Hematopoietic multipotent progenitor cell (in vitro differentiated cells): ENCODE measurements around the gene HOXD12. TPM values are rescaled to one million over a fixed set of nuclear protein-coding genes. Genes with fewer than 3 reads are reported as not detected.

Source experiments
- DNase-seq, 3 donors: peaks; one replicate each; pipeline ENCODE4 v3.0.0-alpha.2; 2011 to 2015; ENCODE audit warnings: low read depth in 2 of 3, low spot score in 2 of 3
- total RNA-seq: library from RNA; depleted of rRNA; stranded (reverse); fragments of >200 nt; gene quantifications from one replicate; pipeline ENCODE4 v1.2.3, GENCODE V29; 2012

The HOXD12 gene
- total RNA-seq, 1 donor = not detected

GRCh38 chr2:176080540-176081375 lies 18.8 kb upstream of the HOXD12 start:
- peak in 1 of 3 donors; percentile 6 for DNase-seq

- DNase-seq = no peak
Measured at GRCh38 chr2:176081376-176081836, 18.2 kb upstream of the HOXD12 start.

- DNase-seq = no peak
Measured at GRCh38 chr2:176081837-176082524, 17.6 kb upstream of the HOXD12 start.

GRCh38 chr2:176082525-176082823 lies 17.1 kb upstream of the HOXD12 start:
- no peak for DNase-seq

DNA sequence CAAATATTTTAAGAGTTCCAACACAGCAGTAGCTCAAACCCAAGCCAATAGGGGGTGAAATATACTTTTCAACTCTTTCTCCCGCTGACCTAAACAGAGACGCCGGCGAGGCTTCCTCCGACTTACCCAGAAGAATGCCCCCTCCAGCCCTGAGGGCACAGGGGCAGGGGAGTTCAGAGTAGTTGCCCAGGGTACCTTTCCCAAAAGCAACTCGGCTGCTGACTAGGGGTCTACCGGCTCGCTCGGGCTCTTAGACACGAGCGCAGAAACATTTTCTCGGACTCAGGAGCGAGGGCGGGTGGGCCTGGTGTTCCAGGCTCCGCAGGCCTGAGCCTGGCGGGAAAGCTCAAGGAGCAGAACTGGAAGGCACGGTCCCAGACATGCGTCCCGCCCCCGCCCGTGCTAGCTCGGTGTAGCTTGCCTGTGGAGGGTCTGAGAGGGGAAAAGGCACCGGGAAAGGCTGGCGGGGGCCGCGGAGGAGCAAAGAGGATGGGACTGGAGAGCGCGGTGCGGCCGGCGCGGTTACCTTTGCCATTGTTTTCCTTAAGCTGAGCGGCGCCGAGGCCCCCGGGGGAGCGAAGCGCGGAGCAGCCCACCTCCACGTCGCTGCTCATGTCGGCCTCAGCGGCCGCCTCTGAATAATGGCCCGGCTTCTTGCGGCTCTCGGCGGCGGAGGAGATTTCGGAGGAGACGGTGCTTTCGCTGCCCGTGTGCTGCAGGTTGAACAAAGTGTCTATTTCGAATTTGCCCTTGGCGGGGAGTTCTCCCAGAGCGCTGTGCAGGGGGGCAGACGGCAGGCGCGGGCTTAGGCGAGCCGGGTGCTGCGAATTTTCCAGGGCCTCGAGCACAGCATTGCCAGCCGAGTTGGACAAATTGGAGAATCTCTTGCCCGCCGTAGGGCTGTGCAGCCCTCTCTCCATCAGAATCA lies 16.5 kb upstream of the HOXD12 start:
- DNase-seq = no peak

DNA sequence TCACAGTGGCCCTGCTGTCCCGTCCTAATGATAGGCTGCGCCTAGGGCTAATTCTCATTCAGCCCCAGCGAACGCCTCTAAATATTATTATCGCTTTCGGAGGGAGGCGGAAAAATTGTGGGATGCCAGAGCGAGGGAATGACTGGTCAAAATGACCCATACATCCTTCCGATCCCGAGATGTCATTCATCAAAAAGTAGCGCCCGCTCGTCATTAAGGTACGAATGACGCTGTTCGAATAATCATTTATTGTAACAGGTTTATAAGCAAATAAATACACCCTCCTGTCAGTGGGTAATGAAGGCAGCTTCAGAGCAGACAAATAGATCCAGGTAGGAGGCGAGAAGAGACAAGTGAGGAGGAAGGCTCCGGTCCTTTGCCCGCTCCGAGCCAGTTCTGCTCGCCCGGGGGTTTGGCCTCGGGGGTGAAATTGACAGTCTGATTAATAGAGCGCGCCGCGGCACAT lies 15.8 kb upstream of the HOXD12 start, which contains the start of gene EVX2:
TSS of gene EVX2 (minus strand) at position 167 of the 466 bp plus-strand sequence. CDS start 186 bp downstream, outside the sequence.
- no peak for DNase-seq

- no peak for DNase-seq
Measured at GRCh38 chr2:176084611-176085119, 14.9 kb upstream of the HOXD12 start.

- DNase-seq = no peak
Measured at GRCh38 chr2:176085120-176085788, 14.3 kb upstream of the HOXD12 start.

- DNase-seq = no peak
Measured at GRCh38 chr2:176085861-176086771, 13.5 kb upstream of the HOXD12 start.

DNA sequence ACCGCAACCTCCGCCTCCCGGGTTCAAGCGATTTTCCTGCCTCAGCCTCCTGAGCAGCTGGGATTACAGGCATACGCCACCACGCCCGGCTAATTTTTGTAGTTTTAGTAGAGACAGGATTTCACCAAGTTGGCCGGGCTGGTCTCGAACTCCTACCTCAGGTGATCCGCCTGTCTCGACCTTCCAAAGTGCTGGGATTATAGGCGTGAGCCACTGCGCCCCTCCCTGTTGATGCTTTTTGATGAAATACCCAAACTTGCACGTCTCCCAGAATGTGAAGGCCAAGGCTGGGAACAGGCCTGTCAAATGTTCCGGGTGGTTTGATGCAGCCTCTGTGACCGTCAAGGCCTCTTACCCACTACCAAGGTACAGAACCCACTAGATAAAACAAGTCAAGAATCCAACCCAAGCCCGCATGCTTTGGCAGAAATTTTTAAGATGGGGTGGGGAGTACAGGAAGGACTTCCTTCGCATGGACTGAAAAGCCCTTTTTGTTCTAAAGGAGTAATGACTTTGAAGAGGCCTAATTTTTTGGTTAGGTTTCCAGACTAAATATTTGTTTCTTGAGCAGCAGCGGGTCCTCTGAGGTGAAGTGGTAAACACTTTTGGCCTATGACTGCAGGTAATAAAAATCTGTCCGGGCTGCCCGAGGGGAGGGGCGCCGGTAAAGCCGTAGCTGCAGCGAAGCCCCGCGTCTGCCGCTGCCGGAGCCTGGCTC lies 12.1 kb upstream of the HOXD12 start:
- no peak for DNase-seq

- no peak for DNase-seq
Measured at GRCh38 chr2:176088048-176088936, 11.3 kb upstream of the HOXD12 start.

DNA sequence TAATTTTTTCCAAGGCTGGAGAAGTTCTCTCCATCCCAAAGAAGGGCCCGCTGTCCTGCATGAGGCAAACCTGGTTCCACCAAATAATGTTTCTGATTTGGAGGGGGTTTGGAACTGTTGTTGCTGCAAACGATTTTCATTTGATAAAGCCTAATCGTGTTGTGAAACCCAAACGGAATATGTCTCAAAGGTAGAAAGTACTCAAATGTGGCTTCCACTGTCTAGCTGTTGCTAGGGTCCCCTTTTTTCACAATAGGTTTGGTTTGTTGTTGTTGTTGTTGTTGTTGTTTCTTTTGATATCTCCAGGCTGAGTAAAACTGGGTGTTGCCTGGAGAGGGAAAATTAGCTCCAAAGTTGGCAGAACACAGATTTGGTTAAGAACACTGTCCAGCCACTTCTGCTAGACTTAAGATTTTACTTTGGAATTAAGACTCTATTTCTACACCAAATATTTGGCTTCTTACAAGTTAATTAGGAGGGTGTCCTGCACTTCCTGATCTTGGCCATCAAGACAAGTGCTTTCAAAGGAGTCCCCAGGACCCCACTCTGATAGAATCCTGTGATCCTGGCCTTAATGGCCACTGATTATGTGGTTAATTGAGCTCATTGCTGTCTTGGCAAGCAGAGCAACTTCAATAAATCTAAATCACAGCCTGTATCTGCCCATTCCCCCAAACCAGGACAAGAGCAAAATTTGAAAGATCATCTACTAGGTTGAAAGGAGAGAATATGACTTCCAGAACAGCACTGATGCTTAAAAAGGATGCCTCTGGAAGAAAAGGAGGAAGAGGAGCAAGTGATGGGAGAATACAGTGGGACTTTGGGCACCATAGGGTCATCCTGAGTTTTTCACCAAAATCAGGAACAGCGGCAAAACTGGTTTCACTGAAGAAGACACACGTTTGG lies 10.4 kb upstream of the HOXD12 start:
- no peak for DNase-seq

- no peak for DNase-seq
Measured at GRCh38 chr2:176089843-176090395, 9.7 kb upstream of the HOXD12 start.

DNA sequence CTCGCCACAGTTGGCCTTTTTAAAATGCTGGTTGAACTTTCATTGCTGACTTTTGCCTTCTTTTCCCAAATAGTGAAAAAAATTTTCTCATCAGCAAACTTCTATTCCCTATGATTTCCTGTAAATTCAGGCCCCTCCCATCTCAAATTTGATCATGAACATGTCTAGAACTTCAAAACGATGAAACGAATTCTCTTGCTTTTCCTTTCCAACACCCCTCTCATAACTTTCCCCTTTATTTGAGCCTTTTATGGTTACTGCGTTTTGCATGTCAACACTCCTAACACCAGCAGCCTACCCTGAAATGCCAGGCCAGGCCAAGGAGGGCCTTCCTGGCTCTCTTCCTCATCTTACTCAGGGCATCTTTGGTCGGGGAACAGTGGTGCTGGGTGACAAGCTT lies 8.7 kb upstream of the HOXD12 start:
- no peak for DNase-seq

GRCh38 chr2:176091329-176092258 lies 8.0 kb upstream of the HOXD12 start:
- no peak for DNase-seq
